Thyroid gland (tissue), 4 donors: ENCODE data around the gene TES. TPM values are rescaled to one million over a fixed set of nuclear protein-coding genes. Genes with fewer than 3 reads are reported as not detected.

ENCODE experiments used
- DNase-seq, 2 donors: peaks; one replicate each; pipeline ENCODE4 v3.0.0-alpha.2; 2019
- H3K27ac ChIP-seq, 3 donors: fragments of 200-600 bp; sonication (generic); 1 replicate in 2 of 3; 2 replicates in 1 of 3; pipeline ENCODE4 v1.5.1; 2016 to 2019; ENCODE audit warnings: mild to moderate bottlenecking in 1 of 3, moderate library complexity in 1 of 3
- H3K27me3 ChIP-seq: fragments of 200-600 bp; sonication (generic); one replicate; pipeline ENCODE4 v1.5.1; 2019
- H3K36me3 ChIP-seq, 2 donors: fragments of 200-600 bp; sonication (generic); one replicate each; pipeline ENCODE4 v1.5.1; 2016 to 2019
- H3K4me1 ChIP-seq, 2 donors: fragments of 200-600 bp; sonication (generic); one replicate each; pipeline ENCODE4 v1.5.1; 2017 to 2019
- H3K4me3 ChIP-seq, 3 donors: fragments of 200-600 bp; sonication (generic); replicated peaks in 1 of 3; 1 replicate in 2 of 3; 2 replicates in 1 of 3; pipeline ENCODE4 v1.5.1; 2016; ENCODE audit warnings: mild to moderate bottlenecking in 1 of 3
- H3K9me3 ChIP-seq: fragments of 200-600 bp; sonication (generic); one replicate; pipeline ENCODE4 v1.5.1; 2017
- CTCF ChIP-seq, 6 experiments: fragments of 200-600 bp in 3 of 6; fragments of 450-650 bp in 3 of 6; sonication (generic) in 3 of 6; IDR thresholded peaks; one replicate each; pipeline ENCODE4 v1.5.1; 2016 to 2019; ENCODE audit warnings: antibody characterized with exemption in 6 of 6, mild to moderate bottlenecking in 2 of 6, inconsistent platforms in 1 of 6, moderate library complexity in 1 of 6
- POLR2A ChIP-seq, 2 donors: fragments of 450-650 bp; IDR thresholded peaks; one replicate each; pipeline ENCODE4 v1.6.1; 2017; ENCODE audit warnings: antibody characterized with exemption in 2 of 2, mild to moderate bottlenecking in 2 of 2, moderate library complexity in 1 of 2
- WGBS, 2 donors: methylation state at CpG; one replicate each; pipeline ENCODE4 v1.1.5; 2017; 5-methylcytosine and 5-hydroxymethylcytosine counted together
- intact Hi-C: fragments of 100-400 bp; cut with DNase I; formaldehyde crosslinking; loops from one replicate; pipeline ENCODE4 v1.15.1; 2023
- total RNA-seq, 4 donors: library from RNA; depleted of rRNA; stranded (reverse); fragments of >200 nt; gene quantifications; one replicate each; pipeline ENCODE4 v1.2.3, GENCODE V29; 2016

The TES gene
- total RNA-seq, 4 donors from 2014 or later = 148 to 177 (median 158) TPM

- Histone ChIP-seq H3K27me3 (no peaks in the 10 kb centered on the region), H3K27ac (no peak overlapping the region), H3K4me1 (peaks cover 24 to 25% of the 10 kb centered on the region in 2 donors), H3K4me3 (no peak overlapping the region), H3K36me3 (no peaks in the 10 kb centered on the region), H3K9me3 (no peaks in the 10 kb centered on the region)
- TF ChIP-seq POLR2A (IDR thresholded peaks at IDR 0.05) (no peak), CTCF (IDR thresholded peaks at IDR 0.05) (no peak)
- intact Hi-C loops = loop anchor here (10.0 kb wide), 1 partner anchor 545 kb away; no protein-coding TSS in a partner anchor
- no peak for DNase-seq
- WGBS, 2 donors = 95 to 99% methylated on average over 4 of the region's 4 CpGs
Measured at GRCh38 chr7:116269466-116269865, 59.1 kb downstream of the TES start.

GRCh38 chr7:116271161-116271913, 61.0 kb downstream of the TES start:
- peak overlapping the region; percentile 85 to 88 (median 86) for H3K27ac ChIP-seq
- H3K4me3 ChIP-seq = no peak overlapping the region
- no peak for DNase-seq
- H3K36me3 ChIP-seq = no peaks in the 10 kb centered on the region
- intact Hi-C loops = loop anchor here (5.0 to 10.0 kb wide), 2 partner anchors 83 to 256 kb away; partner anchors contain the start of gene CAV1
- H3K27me3 ChIP-seq = no peaks in the 10 kb centered on the region
- no peaks in the 10 kb centered on the region for H3K9me3 ChIP-seq
- H3K4me1 ChIP-seq = peaks cover 24 to 26% of the 10 kb centered on the region in 2 donors
- WGBS, 2 donors = 48 to 59% methylated on average over 5 of the region's 5 CpGs
- TF ChIP-seq CTCF (IDR thresholded peaks at IDR 0.05) (no peak), POLR2A (IDR thresholded peaks at IDR 0.05) (no peak)

GRCh38 chr7:116271963-116272886, 61.9 kb downstream of the TES start:
- Histone ChIP-seq H3K4me3 (no peak overlapping the region), H3K36me3 (no peaks in the 10 kb centered on the region), H3K9me3 (no peaks in the 10 kb centered on the region), H3K27ac (peak overlapping the region; percentile 85 to 88 (median 86)), H3K4me1 (peaks cover 24 to 34% of the 10 kb centered on the region in 2 donors), H3K27me3 (no peaks in the 10 kb centered on the region)
- DNase-seq = peak; percentile 81 to 84
- intact Hi-C loops = loop anchor here (5.0 to 10.0 kb wide), 2 partner anchors 83 to 255 kb away; partner anchors contain the start of gene CAV1
- WGBS, 2 donors = 58 to 62% methylated on average over 4 of the region's 4 CpGs
- no peak for TF ChIP-seq CTCF (IDR thresholded peaks at IDR 0.05)
- peak in 1 of 2 donors; percentile 46 for TF ChIP-seq POLR2A (IDR thresholded peaks at IDR 0.05)

- H3K27ac ChIP-seq = no peak overlapping the region
Measured at GRCh38 chr7:116273283-116273917, 63.1 kb downstream of the TES start.

More at GRCh38 chr7:116273283-116273917, 63.1 kb downstream of the TES start:
- Histone ChIP-seq H3K27me3 (no peaks in the 10 kb centered on the region), H3K4me1 (peaks cover 35 to 45% of the 10 kb centered on the region in 2 donors), H3K4me3 (no peak overlapping the region), H3K9me3 (no peaks in the 10 kb centered on the region), H3K36me3 (no peaks in the 10 kb centered on the region)
- no peak for DNase-seq
- TF ChIP-seq CTCF (IDR thresholded peaks at IDR 0.05) = no peak
- no peak for TF ChIP-seq POLR2A (IDR thresholded peaks at IDR 0.05)
- WGBS, 2 donors = 36 to 61% methylated on average over 4 of the region's 4 CpGs
- intact Hi-C loops = loop anchor here (5.0 to 10.0 kb wide), 2 partner anchors 81 to 254 kb away; partner anchors contain the start of gene CAV1
